C4-2B (cell line): Measurements from ENCODE around the gene ISOC2.
"Not testable (repeated sequence)": the region's sequence is repeated elsewhere in the genome, so short reads cannot be mapped to it uniquely, and the experiment has no call there.

Experiments
- H3K27ac ChIP-seq: fragments of 450-650 bp; 2 replicates; pipeline ENCODE4 v1.5.1; 2017
- ZFX ChIP-seq: fragments of 450-650 bp; IDR thresholded peaks from 2 replicates; pipeline ENCODE4 v1.6.1; 2017
- TF ChIP-seq, protein P1 (sequence below): fragments of 450-650 bp; conservative IDR thresholded peaks from 2 replicates; pipeline ENCODE4 v1.5.1; 2017; ENCODE audit warnings: mild to moderate bottlenecking

Gene ISOC2

DNA sequence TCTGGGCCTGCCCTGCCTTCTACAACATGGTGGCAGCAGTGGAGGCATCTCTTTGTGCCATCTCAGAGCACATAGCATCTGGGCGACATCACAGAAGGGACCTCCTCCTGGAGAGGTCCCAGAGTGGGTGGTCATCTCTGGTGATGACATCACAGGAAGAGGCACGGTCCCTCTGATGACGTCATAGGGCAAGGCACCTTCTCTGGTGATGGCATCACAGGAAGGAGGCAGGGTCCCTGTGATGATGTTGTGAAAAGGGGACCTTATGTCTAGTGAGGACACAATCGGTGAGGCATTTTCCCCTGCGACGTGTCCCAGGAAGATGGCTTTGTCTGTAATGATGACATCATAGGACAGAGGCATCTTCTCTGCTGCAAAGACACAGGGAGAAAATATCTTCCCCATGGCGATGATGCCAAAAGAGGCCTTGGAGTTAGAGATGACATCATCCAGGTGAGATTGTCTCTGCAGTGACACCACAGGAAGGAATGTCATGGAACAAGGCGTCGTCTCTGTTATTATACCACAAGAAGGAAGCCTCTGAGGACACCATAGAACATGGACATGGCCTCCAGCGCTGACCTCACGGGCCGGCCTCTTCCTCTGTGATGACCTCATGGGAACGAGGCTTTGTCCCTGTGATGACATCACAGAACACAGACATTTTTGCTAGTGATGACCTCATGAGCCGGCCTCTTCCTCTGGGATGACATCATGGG lies 29.0 kb downstream of the ISOC2 start:
- TF ChIP-seq, protein P1, sequence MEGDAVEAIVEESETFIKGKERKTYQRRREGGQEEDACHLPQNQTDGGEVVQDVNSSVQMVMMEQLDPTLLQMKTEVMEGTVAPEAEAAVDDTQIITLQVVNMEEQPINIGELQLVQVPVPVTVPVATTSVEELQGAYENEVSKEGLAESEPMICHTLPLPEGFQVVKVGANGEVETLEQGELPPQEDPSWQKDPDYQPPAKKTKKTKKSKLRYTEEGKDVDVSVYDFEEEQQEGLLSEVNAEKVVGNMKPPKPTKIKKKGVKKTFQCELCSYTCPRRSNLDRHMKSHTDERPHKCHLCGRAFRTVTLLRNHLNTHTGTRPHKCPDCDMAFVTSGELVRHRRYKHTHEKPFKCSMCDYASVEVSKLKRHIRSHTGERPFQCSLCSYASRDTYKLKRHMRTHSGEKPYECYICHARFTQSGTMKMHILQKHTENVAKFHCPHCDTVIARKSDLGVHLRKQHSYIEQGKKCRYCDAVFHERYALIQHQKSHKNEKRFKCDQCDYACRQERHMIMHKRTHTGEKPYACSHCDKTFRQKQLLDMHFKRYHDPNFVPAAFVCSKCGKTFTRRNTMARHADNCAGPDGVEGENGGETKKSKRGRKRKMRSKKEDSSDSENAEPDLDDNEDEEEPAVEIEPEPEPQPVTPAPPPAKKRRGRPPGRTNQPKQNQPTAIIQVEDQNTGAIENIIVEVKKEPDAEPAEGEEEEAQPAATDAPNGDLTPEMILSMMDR: no peak
- TF ChIP-seq ZFX: no peak
- H3K27ac ChIP-seq: no peak overlapping the region

DNA sequence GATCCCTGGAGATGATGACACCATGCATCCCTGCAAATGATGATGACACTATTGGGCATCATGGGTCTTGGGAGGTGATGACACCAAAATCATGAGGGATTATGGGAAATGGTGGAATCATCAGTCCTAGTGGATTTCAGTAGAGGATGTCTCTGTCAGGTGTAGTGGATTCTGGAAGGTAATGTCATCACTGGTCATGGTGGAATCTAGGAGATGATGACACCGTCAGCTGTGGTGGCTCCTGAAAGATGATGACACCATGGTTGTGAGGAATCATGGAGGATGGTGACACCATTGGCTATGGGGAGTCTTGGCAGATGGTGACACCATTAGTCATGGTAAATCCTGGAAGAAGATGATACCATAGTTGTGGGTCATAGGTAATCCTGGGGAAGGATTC lies 30.3 kb downstream of the ISOC2 start:
- TF ChIP-seq, protein P1: no peak
- TF ChIP-seq ZFX: no peak
- no peak overlapping the region for H3K27ac ChIP-seq

DNA sequence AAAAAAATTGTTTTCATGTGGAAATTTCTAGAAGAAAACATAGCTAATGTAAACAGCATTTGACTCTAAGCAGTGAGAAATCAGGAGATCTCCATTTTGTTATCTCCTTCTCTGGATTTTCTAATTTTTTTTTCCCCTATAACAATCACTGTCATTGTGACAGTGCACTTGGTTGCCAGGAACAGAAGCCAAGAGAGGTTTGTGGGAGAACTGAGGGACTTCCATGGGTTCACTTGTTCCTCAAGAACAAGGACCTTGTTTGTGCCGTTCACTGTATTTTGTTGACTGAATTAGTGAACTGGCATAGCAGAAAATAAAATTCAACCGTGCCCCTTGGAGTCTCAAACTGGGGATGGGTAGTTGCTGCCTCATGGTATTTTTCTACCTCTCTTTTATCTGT lies 35.4 kb downstream of the ISOC2 start:
- TF ChIP-seq, protein P1: no peak
- TF ChIP-seq ZFX: no peak
- H3K27ac ChIP-seq: no peak overlapping the region

DNA sequence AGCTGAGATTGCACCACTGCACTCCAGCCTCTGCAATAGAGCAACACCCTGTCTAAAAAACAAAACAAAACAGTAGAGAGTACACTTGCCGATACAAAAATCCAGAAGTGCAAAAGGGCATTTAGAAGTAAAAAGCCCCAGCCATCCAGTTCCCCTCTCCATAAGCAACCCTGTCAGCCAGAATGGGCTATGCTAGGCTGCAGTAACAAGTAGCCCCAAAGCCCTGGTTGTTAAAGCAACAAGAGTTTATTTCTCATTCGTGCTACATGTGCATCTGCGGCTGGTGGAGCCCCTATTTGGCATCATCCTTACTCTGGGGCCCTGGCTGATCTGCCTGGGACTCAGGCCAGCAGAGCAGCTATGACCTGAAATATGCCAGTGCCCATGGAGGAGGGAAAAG lies 36.9 kb downstream of the ISOC2 start:
- TF ChIP-seq, protein P1: no peak
- TF ChIP-seq ZFX: no peak

DNA sequence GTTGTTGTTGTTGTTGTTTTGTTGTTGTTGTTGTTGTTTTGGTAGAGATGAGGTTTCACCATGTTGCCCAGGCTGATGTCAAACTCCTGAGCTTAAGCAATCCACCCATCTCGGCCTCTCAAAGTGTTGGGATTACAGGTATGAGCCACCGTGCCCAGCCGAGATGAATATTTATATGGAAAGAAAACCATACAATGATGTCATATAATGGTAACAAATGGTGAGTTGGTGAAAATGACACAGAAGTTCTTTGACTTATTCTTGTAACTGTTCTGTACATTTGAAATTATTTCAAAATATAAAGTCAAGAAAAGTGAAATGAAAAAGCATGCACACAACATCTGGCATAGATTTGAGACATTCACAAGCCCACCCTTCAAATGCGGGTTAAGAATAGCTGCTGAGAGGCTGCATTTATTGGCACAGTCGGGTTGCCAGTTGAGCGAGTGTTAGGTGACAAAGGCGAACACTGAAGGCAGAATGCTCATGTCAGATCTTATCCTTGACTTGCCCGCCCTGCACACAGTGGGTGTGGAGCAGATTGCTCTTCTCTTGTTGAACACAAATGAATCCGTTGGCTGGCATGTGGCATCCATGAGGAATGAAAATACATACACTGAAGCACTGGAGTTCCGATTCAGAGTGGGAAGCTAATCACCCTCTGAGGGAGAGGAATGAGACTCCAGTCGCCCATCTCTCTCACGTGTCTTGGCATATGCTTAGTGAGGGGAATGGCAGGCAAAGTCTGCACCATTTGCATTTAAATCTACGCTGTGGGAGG lies 38.0 kb downstream of the ISOC2 start:
- no peak overlapping the region for H3K27ac ChIP-seq
- TF ChIP-seq ZFX: no peak
- TF ChIP-seq, protein P1: no peak

More for the DNA sequence above, 36.9 kb downstream of the ISOC2 start:
- no peak overlapping the region for H3K27ac ChIP-seq

DNA sequence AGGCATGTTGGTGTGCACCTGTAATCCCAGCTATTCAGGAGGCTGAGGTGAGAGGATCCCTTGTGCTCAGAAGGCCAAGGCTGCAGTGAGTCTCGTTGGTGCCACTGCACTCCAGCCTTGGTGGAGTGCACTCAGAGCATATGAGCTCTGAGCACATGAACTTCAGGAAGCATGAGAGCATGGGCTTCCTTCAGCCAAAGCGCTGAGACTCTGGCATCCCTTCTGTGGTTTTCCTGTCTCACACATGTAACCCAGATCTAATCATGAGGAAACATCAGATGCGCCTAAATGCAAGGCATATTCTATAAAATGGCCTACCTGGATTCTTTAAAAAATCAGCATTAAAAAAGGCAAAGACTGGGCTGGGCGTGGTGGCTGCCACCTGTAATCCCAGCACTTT lies 40.2 kb downstream of the ISOC2 start:
- not testable (repeated sequence) for H3K27ac ChIP-seq

DNA sequence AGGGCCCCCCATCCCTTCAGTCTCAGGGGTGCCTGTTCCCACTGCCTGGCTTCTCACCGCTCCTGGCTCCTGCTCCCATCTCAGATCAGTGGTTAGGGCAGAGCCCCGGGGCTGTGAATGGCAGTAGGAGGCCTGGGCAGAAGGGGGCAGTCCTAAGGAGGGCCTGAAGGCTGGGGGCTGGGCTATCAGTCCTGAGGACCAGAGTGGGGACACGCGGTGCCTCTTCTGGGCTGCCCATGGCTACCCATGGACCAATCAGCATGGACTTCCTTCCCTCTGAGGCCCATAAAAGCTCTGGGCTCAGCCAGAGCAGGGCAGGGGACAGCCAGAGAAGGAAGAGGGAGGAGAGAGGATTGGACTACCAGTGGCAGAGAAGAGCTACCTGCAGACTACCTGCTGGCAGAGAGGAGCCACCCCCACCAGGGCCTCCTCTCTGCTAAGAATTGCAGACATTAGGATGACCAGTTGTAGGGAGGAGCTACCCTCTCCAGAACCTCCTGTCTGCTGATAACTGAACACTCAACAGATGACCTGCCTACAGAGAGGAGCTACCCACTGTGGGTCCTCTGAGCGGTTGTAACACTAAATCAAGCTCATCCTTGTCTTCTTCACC lies 41.7 kb downstream of the ISOC2 start:
- H3K27ac ChIP-seq: no peak overlapping the region
- TF ChIP-seq, protein P1: no peak
- no peak for TF ChIP-seq ZFX
